Astrocyte (in vitro differentiated cells and primary cell): ENCODE measurements around the gene EIF2AK2.

Experiments used
- EZH2 ChIP-seq: IDR thresholded peaks from 2 replicates; pipeline ENCODE4 v1.6.1; 2012; ENCODE audit warnings: mild to moderate bottlenecking, low read length, inconsistent platforms; ENCODE audit not compliant: insufficient read depth
- TF ChIP-seq, protein P1 (sequence below): IDR thresholded peaks from 2 replicates; pipeline ENCODE4 v1.5.1; 2011; ENCODE audit warnings: low read depth, mild to moderate bottlenecking, inconsistent platforms, low read length, moderate library complexity; ENCODE audit not compliant: insufficient read depth

DNA sequence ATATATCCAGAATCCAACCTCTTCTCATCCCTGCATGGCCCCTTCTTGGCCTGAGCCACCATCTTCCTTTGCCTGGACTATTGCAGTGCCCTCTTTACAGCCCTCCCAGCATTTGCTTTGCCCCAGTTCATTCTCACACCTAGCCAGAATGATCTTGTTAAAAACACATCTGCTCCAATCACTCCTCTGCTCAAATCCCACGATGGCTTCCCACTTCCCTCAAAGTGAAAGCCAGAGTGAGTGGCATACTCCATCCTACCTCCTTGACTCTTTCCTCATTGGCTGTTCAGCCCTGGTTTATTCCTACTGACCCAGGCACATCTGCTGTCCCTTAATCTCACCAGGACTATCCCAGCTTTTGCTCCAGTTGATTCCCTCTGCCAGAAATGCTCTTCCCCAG lies 17.0 kb upstream of the EIF2AK2 start:
- no peak for TF ChIP-seq EZH2
- TF ChIP-seq, protein P1, sequence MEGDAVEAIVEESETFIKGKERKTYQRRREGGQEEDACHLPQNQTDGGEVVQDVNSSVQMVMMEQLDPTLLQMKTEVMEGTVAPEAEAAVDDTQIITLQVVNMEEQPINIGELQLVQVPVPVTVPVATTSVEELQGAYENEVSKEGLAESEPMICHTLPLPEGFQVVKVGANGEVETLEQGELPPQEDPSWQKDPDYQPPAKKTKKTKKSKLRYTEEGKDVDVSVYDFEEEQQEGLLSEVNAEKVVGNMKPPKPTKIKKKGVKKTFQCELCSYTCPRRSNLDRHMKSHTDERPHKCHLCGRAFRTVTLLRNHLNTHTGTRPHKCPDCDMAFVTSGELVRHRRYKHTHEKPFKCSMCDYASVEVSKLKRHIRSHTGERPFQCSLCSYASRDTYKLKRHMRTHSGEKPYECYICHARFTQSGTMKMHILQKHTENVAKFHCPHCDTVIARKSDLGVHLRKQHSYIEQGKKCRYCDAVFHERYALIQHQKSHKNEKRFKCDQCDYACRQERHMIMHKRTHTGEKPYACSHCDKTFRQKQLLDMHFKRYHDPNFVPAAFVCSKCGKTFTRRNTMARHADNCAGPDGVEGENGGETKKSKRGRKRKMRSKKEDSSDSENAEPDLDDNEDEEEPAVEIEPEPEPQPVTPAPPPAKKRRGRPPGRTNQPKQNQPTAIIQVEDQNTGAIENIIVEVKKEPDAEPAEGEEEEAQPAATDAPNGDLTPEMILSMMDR, result no peak
